Measurements from ENCODE around the gene CCNH. TPM values are rescaled to one million over a fixed set of nuclear protein-coding genes. Genes with fewer than 3 reads are reported as not detected.

The CCNH gene
- polyA plus RNA-seq, 2 donors, result 24.1 TPM

DNA sequence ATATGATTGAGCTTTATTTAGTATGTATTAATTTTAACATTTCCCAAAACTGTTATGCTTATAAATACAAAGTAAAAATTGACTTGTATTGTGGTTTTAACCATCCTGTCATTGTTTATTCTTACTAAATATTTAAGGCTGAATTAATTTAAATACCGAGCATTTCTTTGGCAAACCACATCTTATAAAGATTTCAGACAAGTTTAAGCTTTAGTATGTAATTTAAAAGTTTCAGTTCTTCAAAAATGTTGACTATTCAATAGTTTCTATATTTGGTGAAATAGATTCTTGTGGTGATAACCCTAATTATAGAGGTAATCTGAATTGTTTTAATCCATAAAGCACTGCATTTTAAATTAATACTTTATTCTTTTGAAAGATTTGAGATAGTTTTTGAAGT lies 65.5 kb downstream of the CCNH start:
- WGBS, 2 donors, result 65 to 87% methylated on average over 1 of the region's 1 CpG
- H3K27ac ChIP-seq (ENCODE audit: low read depth in 2 of 2, low read length in 1 of 2), result no peak overlapping the region

More for the DNA sequence above, 65.5 kb downstream of the CCNH start:
- Histone ChIP-seq H3K36me3 (ENCODE audit: control insufficient read depth in 2 of 2, insufficient read depth in 2 of 2, low read length in 1 of 2) (no peaks in the 10 kb centered on the region), H3K4me1 (ENCODE audit: control insufficient read depth in 2 of 2, insufficient read depth in 2 of 2, low read length in 1 of 2) (no peaks in the 10 kb centered on the region), H3K4me3 (ENCODE audit: low read depth in 1 of 2, low read length in 2 of 2) (no peak overlapping the region), H3K9me3 (ENCODE audit: control insufficient read depth in 2 of 2, insufficient read depth in 1 of 2, low read depth in 1 of 2, low read length in 1 of 2) (no peaks in the 10 kb centered on the region), H3K27me3 (ENCODE audit: control insufficient read depth in 1 of 2, insufficient read depth in 2 of 2, low read length in 2 of 2) (no peaks in the 10 kb centered on the region)

Other genes starting within 250 kb of the CCNH start
- 1 to 10 TPM; 6.7 to 9.3 TPM for gene RASA1, start 145.0 kb downstream of the CCNH start, polyA plus RNA-seq